Esophagus squamous epithelium (tissue), 4 donors: ENCODE results near the gene ADAM17.

ENCODE experiments used
- CTCF ChIP-seq, 6 experiments: fragments of 450-650 bp in 4 of 6; fragments of 200-600 bp in 2 of 6; sonication (generic) in 2 of 6; IDR thresholded peaks; one replicate each; pipeline ENCODE4 v1.5.1; 2016 to 2019; ENCODE audit warnings: antibody characterized with exemption in 6 of 6, mild to moderate bottlenecking in 4 of 6, moderate library complexity in 4 of 6
- POLR2A ChIP-seq, 4 donors: fragments of 450-650 bp; IDR thresholded peaks; one replicate each; pipeline ENCODE4 v1.6.1; 2017; ENCODE audit warnings: antibody characterized with exemption in 4 of 4, mild to moderate bottlenecking in 4 of 4, moderate library complexity in 3 of 4

GRCh38 chr2:9533663-9534062, 22.0 kb downstream of the ADAM17 start:
- TF ChIP-seq CTCF (IDR thresholded peaks at IDR 0.05) (no peak), POLR2A (IDR thresholded peaks at IDR 0.05) (no peak)
